GM18873 (cell line): ENCODE results near the gene CWC27.

ENCODE experiments used
- ATAC-seq: cut with Tn5 transposase; IDR thresholded peaks from one replicate; pipeline ENCODE4 v1.9.1; 2021; ENCODE audit warnings: mild to moderate bottlenecking, moderate library complexity, moderate number of reproducible peaks; ENCODE audit not compliant: unreplicated experiment, low FRiP score

The CWC27 gene

GRCh38 chr5:65026816-65027548 is 258.3 kb downstream of the CWC27 start:
- peak; percentile 77 for ATAC-seq

- ATAC-seq = no peak
Measured at GRCh38 chr5:65029178-65029577, 260.4 kb downstream of the CWC27 start.

GRCh38 chr5:65030056-65030455 is 261.3 kb downstream of the CWC27 start:
- ATAC-seq = no peak

DNA sequence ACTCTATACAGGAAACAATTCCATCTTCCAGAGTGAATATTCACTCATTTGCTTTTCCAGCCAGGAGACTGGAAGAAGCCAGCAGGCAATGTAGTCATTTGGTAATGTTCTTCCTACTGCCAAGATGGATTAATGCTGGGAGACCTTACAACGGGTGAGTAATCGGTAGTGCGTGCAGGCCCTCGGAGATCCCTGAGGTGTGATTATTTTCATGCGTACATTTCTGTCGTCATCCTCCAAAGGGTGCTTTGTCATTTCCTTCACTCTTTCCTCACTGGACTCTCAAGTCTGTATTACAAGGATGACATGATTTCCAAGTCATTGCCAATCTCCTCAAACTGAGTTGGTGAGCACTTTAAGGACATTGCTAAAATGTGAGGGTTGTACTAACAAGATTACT is 263.5 kb downstream of the CWC27 start:
- no peak for ATAC-seq

GRCh38 chr5:65034029-65034812 is 265.5 kb downstream of the CWC27 start:
- no peak for ATAC-seq

DNA sequence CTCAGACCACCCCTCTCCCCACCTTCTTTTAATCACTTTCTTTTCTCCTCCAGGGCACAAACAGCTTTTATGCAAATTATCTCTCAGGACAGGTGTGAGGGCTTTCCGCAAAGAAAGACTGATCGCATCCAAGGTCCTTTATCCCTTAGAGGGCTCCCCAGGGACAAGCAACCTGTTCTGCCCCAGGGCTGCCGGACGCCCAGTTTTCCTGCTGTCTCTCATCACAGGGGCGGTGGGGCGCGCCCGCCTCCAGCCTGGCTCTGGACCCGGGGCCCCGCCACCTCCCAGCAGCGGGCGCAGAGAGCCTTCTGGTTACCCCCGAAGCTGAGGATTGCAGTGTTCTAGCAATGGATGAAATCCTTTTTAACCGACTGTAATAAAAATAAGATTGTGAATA is 266.1 kb downstream of the CWC27 start:
- ATAC-seq = no peak

DNA sequence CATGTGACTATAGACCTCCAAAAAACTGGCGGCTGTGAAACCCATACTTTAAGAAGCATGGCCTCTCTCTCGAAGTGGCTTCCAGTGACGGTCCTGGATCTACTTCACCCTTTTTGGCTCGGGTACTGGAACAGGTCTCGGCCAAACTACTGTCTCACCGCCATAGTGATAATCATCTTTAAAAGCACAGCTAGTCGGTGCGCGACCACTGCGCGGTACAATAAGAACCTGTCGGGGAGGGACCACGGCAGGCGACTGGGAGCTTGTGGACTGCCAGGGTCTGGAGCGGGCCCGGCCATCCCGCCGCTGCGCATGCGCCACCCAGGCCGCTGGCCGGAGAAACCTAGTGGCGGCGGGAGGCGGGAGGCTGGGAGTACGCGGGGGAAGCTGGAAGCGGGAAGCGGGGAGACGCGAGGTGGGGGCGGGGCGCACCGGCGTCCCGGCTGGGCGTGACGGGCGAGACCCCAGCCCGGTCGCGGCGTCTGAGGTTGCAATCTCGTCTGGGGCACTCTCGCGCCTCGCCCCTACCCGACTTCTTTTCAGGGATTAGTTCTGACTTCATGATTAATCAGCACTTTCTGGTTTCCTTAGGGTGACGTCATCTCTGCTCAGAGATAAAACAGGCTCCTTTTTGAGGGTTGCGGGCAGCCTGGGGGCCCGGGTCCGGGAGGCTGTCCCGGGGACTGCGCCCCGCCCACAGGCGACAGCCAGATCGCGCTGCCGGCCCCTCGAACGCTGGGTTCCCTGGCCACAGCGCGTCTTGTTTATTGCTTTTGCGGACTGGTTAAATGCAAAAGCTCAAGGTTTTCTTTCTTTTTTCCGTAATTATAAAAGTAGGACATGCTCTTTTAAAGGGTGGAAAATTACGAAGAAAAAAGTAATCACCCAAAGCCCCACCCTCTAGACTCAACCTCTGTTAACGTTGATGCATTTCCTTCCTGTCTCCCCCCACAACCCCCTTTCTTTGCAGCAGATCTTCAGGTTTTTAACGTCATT is 266.8 kb downstream of the CWC27 start:
- ATAC-seq = peak; percentile 81

GRCh38 chr5:65037831-65038815 is 269.4 kb downstream of the CWC27 start:
- ATAC-seq = no peak

- ATAC-seq = no peak
Measured at GRCh38 chr5:65041296-65042158, 272.8 kb downstream of the CWC27 start.

DNA sequence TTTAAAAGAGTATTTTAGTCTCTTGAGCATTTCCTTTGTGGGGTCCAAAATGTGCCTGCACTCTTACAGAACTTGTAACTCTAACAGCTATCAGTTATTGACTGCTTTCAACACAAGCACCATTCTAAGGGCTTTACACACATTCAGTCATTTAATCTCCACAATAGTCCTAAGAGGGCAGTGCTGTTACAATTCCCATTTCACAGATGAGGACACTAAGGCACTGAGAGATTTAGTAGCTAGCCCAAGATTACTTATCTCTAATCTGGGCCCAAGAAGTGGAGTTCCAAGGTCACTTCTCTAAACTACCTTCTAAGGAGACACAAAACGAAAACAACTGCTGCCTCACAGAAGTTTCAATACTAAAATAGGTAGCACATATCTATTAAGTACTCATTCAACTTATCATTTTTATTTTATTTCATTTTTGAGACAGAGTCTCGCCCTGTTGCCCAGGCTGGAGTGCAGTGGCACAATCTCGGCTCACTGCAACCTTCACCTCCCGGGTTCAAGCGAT is 275.2 kb downstream of the CWC27 start:
- peak; percentile 55 for ATAC-seq

GRCh38 chr5:65047225-65047624 is 278.5 kb downstream of the CWC27 start:
- ATAC-seq = no peak

GRCh38 chr5:65047948-65048690 is 279.4 kb downstream of the CWC27 start:
- ATAC-seq = peak; percentile 57

DNA sequence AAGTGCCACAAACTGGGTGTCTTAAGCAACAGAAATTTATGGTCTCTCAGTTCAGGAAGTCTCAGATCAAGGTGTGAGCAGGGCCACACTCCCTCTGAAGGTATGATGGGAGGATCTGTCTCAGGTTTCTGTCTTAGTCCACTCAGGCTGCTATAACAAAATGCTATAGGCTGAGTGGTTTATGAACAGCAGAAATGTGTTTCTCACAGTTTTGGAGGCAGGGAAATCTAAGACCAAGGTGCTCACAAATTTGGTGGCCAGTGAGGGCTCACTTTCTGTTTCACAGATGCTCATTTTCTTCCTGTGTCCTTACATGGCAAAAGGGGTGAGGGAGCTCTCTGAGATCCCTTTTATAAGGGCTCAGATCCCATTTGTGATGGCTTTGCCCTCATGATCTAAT is 281.4 kb downstream of the CWC27 start:
- ATAC-seq = no peak

DNA sequence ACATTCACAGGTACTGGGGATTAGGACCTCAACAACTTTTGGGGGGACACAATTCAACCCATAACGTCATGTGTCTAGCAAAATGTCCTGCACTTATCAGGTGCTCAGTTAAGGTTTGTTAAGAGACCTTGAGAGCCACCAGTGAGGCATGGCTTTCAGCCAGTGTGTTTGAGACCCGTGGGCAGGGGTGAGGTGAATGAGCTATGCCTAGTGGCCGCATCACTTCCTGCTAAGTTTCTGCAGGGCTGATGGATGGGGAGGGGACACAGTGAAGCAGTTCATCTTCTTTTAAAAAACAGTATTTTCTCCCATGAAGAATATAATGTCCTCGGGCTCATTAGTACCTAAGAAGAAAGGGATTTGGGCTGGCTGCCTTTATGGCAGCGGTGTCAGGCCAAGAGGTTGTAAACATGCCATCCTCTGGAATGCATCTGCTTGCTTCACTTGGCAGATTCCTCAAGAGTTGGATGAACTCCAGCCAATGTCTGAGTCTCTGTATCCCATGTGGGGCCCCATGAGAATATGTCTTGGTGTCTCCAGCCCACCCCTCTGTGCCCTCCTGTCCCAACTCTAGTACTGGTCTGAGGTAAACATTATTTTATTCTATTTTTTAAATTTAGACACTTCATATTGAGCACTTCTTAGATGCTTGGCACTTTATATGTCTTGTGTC is 282.2 kb downstream of the CWC27 start:
- no peak for ATAC-seq

- no peak for ATAC-seq
Measured at GRCh38 chr5:65055938-65056337, 287.2 kb downstream of the CWC27 start.

GRCh38 chr5:65059681-65060598 is 291.2 kb downstream of the CWC27 start:
- ATAC-seq = peak; percentile 34
